ENCODE results near the gene STEAP1B. TPM values are rescaled to one million over a fixed set of nuclear protein-coding genes. Genes with fewer than 3 reads are reported as not detected.

STEAP1B gene
- total RNA-seq, 4 donors from 2014 or later, result 1.6 to 2.2 (median 1.6) TPM

- peaks cover 0 to 6% (median 0%) of the 10 kb centered on the region in 4 donors for H3K4me1 ChIP-seq
- no peaks in the 10 kb centered on the region for H3K27me3 ChIP-seq
- no peaks in the 10 kb centered on the region for H3K36me3 ChIP-seq
- no peak overlapping the region for H3K27ac ChIP-seq (replicated peaks in 1 of 4)
- intact Hi-C loops (cut with DNase I), result no loop called here
- no peak overlapping the region for H3K4me3 ChIP-seq
- no peaks in the 10 kb centered on the region for H3K9me3 ChIP-seq
- 66% methylated on average over 3 of the region's 3 CpGs for WGBS
- TF ChIP-seq POLR2A (IDR thresholded peaks at IDR 0.05; ENCODE audit: low read depth), result no peak
- TF ChIP-seq CTCF (IDR thresholded peaks at IDR 0.05), result no peak
- no peak for TF ChIP-seq EP300 (IDR thresholded peaks at IDR 0.05)
- no peak for TF ChIP-seq POLR2AphosphoS5 (IDR thresholded peaks at IDR 0.05)
- no peak for DNase-seq (ENCODE audit: extremely low spot score)
Measured at GRCh38 chr7:22373388-22373787, 126.6 kb downstream of the STEAP1B start.

GRCh38 chr7:22372863-22373262 is 127.1 kb downstream of the STEAP1B start:
- Histone ChIP-seq H3K4me1 (peaks cover 0 to under 1% (median 0%) of the 10 kb centered on the region in 4 donors), H3K36me3 (no peaks in the 10 kb centered on the region), H3K9me3 (no peaks in the 10 kb centered on the region), H3K27ac (replicated peaks in 1 of 4) (no peak overlapping the region), H3K27me3 (no peaks in the 10 kb centered on the region), H3K4me3 (no peak overlapping the region)
- no peak for DNase-seq (ENCODE audit: extremely low spot score)
- intact Hi-C loops (cut with DNase I), result no loop called here
- 76% methylated on average over 6 of the region's 6 CpGs for WGBS
- TF ChIP-seq POLR2A (IDR thresholded peaks at IDR 0.05; ENCODE audit: low read depth) (no peak), EP300 (IDR thresholded peaks at IDR 0.05) (no peak), CTCF (IDR thresholded peaks at IDR 0.05) (no peak), POLR2AphosphoS5 (IDR thresholded peaks at IDR 0.05) (no peak)

- no peaks in the 10 kb centered on the region for H3K27me3 ChIP-seq
- intact Hi-C loops (cut with DNase I), result no loop called here
- no peak overlapping the region for H3K27ac ChIP-seq (replicated peaks in 1 of 4)
- no peak for DNase-seq (ENCODE audit: extremely low spot score)
- no peaks in the 10 kb centered on the region for H3K36me3 ChIP-seq
- no peaks in the 10 kb centered on the region for H3K9me3 ChIP-seq
- no peak overlapping the region for H3K4me3 ChIP-seq
- no peak for TF ChIP-seq CTCF (IDR thresholded peaks at IDR 0.05)
- no peaks in the 10 kb centered on the region for H3K4me1 ChIP-seq
Measured at GRCh38 chr7:22371878-22372277, 128.1 kb downstream of the STEAP1B start.

Other genes with a start within 250 kb of the STEAP1B start
- gene RAPGEF5, start 143.0 kb downstream of the STEAP1B start, total RNA-seq, result 10 to 100 TPM; 21.2 to 27.0 (median 24.1) TPM
- 10 to 100 TPM in 1 of 4 donors, 1 to 10 TPM in 2, under 1 TPM in 1; 0.83 to 51.4 (median 3.4) TPM for gene IL6, start 227.0 kb upstream of the STEAP1B start, total RNA-seq

Data from esophagus muscularis mucosa (tissue), 4 donors.